HepG2 (cell line): Measurements from ENCODE around the gene METTL27. TPM values are rescaled to one million over a fixed set of nuclear protein-coding genes. Genes with fewer than 3 reads are reported as not detected.

Experiments used
- ATAC-seq: fragments of 200-7000 bp; cut with Tn5 transposase; 3 replicates; pipeline ENCODE4 v1.9.1; 2020; ENCODE audit warnings: mild to moderate bottlenecking, moderate library complexity
- BruUV-seq: library from RNA; stranded (reverse); fragments of 400-500 nt; replicated peaks from 2 replicates; lab custom pipeline; 2021; lab: Mats Ljungman, UMichigan
- CTCF ChIA-PET: fragments of 300-600 bp; formaldehyde crosslinking; extraction: SDS; loops from one replicate; lab custom pipeline; 2021; ENCODE audit warnings: low total read pairs, inconsistent platforms, low intra/inter-chr PET ratio; lab: Yijun Ruan, JAX
- POLR2A ChIA-PET: fragments of 350-600 bp; sonication (Branson Sonifier 250); formaldehyde crosslinking; loops from one replicate; lab custom pipeline; 2020; ENCODE audit warnings: antibody characterized with exemption, inconsistent platforms; lab: Yijun Ruan, JAX
- DNase-seq: peaks from one replicate; pipeline ENCODE4 v3.0.0-alpha.2; 2015; ENCODE audit warnings: low spot score
- FAIRE-seq: peaks from 3 replicates; lab custom pipeline; 2011; peaks lifted over from hg19 to GRCh38; lab: Jason Lieb, UNC
- H2AFZ ChIP-seq: one replicate; pipeline ENCODE4 v1.6.1; 2011; ENCODE audit warnings: low read length, inconsistent platforms
- H3K27ac ChIP-seq: fragments of 300-600 bp; 3 replicates; pipeline ENCODE4 v1.8.0; 2011; ENCODE audit warnings: mixed run types, mild to moderate bottlenecking, mixed read lengths, low read length, inconsistent platforms; ENCODE audit not compliant: insufficient read depth; ENCODE audit errors: extremely low read length
- H3K27me3 ChIP-seq, 2 experiments: fragments of 200-600 bp in 1 of 2; 2 replicates in 1 of 2; 3 replicates in 1 of 2; pipeline versions ENCODE4 v1.6.0 to v1.8.0; 2011; ENCODE audit warnings: low read length in 2 of 2, mild to moderate bottlenecking in 2 of 2, moderate library complexity in 2 of 2, inconsistent platforms in 1 of 2; ENCODE audit not compliant: insufficient read depth in 2 of 2, control insufficient read depth in 1 of 2
- H3K36me3 ChIP-seq, 2 experiments: fragments of 200-600 bp in 1 of 2; replicated peaks in 1 of 2; 2 replicates in 1 of 2; 3 replicates in 1 of 2; pipeline versions ENCODE4 v1.5.1 to v1.8.0; 2011; ENCODE audit warnings: low read length in 2 of 2, inconsistent platforms in 1 of 2; ENCODE audit not compliant: insufficient read depth in 2 of 2, control insufficient read depth in 1 of 2
- H3K4me1 ChIP-seq: 2 replicates; pipeline ENCODE4 v1.5.1; 2012; ENCODE audit warnings: low read length, inconsistent platforms; ENCODE audit not compliant: insufficient read depth
- H3K4me2 ChIP-seq: 2 replicates; pipeline ENCODE4 v1.6.0; 2011; ENCODE audit warnings: low read depth, low read length, inconsistent platforms
- H3K4me3 ChIP-seq, 3 experiments: fragments of 200-600 bp in 1 of 3; sonication (generic), shearing (Covaris generic) in 1 of 3; replicated peaks in 1 of 3; 2 replicates each; pipeline ENCODE4 v1.5.1; 2011 to 2016; ENCODE audit warnings: low read length in 3 of 3, inconsistent platforms in 2 of 3, low read depth in 2 of 3, mild to moderate bottlenecking in 2 of 3, control low read depth in 1 of 3, mixed read lengths in 1 of 3; ENCODE audit not compliant: insufficient read depth in 1 of 3
- H3K79me2 ChIP-seq: one replicate; pipeline ENCODE4 v1.6.1; 2011; ENCODE audit warnings: low read length, inconsistent platforms; ENCODE audit not compliant: insufficient read depth
- H3K9ac ChIP-seq: 2 replicates; pipeline ENCODE4 v1.6.0; 2011; ENCODE audit warnings: mild to moderate bottlenecking, low read depth, low read length, inconsistent platforms; ENCODE audit not compliant: insufficient read depth
- H3K9me3 ChIP-seq: 2 replicates; pipeline ENCODE4 v1.5.1; 2012; ENCODE audit warnings: mild to moderate bottlenecking, low read length
- H4K20me1 ChIP-seq: 2 replicates; pipeline ENCODE4 v1.6.0; 2011; ENCODE audit warnings: inconsistent platforms, mild to moderate bottlenecking, low read length, moderate library complexity; ENCODE audit not compliant: insufficient read depth
- ADNP ChIP-seq: sonication (generic); formaldehyde crosslinking; IDR thresholded peaks from 2 replicates; pipeline ENCODE4 v1.4.0; 2020; ENCODE audit warnings: missing genetic modification reagents
- ASH2L ChIP-seq: fragments of 300-600, 200-600 bp; sonication (generic); IDR thresholded peaks from 2 replicates; pipeline ENCODE4 v1.7.0; 2017; ENCODE audit warnings: low read depth, mild to moderate bottlenecking, moderate library complexity, mixed read lengths, low read length; ENCODE audit not compliant: insufficient read length
- ATF1 ChIP-seq: IDR thresholded peaks from 2 replicates; pipeline ENCODE4 v1.6.1; 2016; ENCODE audit warnings: mild to moderate bottlenecking, control low read depth
- KAT7 ChIP-seq: IDR thresholded peaks from 2 replicates; pipeline ENCODE4 v1.6.1; 2018; ENCODE audit warnings: borderline replicate concordance, missing compliant biosample characterization
- MAFF ChIP-seq: IDR thresholded peaks from 2 replicates; pipeline ENCODE4 v1.6.1; 2011; ENCODE audit warnings: low read depth, low read length, improper control_type of control experiment
- MAFK ChIP-seq, 2 experiments: IDR thresholded peaks in 1 of 2; conservative IDR thresholded peaks in 1 of 2; 2 replicates each; pipeline ENCODE4 v1.6.1; 2011; ENCODE audit warnings: improper control_type of control experiment in 2 of 2, low read length in 2 of 2
- MED13 ChIP-seq: sonication (generic); formaldehyde crosslinking; IDR thresholded peaks from 2 replicates; pipeline ENCODE4 v1.5.0; 2020; ENCODE audit warnings: missing genetic modification reagents
- MEIS2 ChIP-seq: sonication (generic); formaldehyde crosslinking; IDR thresholded peaks from 2 replicates; pipeline ENCODE4 v1.9.0; 2021; ENCODE audit warnings: mild to moderate bottlenecking, missing genetic modification reagents
- SMARCC2 ChIP-seq: fragments of 450-650 bp; IDR thresholded peaks from 2 replicates; pipeline ENCODE4 v1.6.1; 2017; ENCODE audit warnings: antibody characterized with exemption, mild to moderate bottlenecking
- ZKSCAN5 ChIP-seq: sonication (generic); formaldehyde crosslinking; IDR thresholded peaks from 2 replicates; pipeline ENCODE4 v1.5.1; 2020; ENCODE audit warnings: mild to moderate bottlenecking, missing genetic modification reagents
- ZNF598 ChIP-seq: sonication (generic); formaldehyde crosslinking; IDR thresholded peaks from 2 replicates; pipeline ENCODE4 v1.5.1; 2020; ENCODE audit warnings: mild to moderate bottlenecking, missing genetic modification reagents, borderline replicate concordance
- ZNF644 ChIP-seq: IDR thresholded peaks from 2 replicates; pipeline ENCODE4 v1.6.1; 2016; ENCODE audit warnings: low read depth
- ZNF775 ChIP-seq: sonication (generic); formaldehyde crosslinking; IDR thresholded peaks from 2 replicates; pipeline ENCODE4 v1.4.0; 2020; ENCODE audit warnings: missing genetic modification reagents, mild to moderate bottlenecking, moderate library complexity, borderline replicate concordance
- WGBS: methylation state at CpG from one replicate; pipeline ENCODE4 v1.1.6; 2017; ENCODE audit warnings: low lambda C conversion rate; 5-methylcytosine and 5-hydroxymethylcytosine counted together
- in situ Hi-C: cut with HindIII; loops from 2 replicates; pipeline ENCODE4 v1.10.0; 2017; ENCODE audit warnings: low pct_unique_long_range_greater_than_20kb; ENCODE audit not compliant: extremely low pct_ligation_motif_present
- intact Hi-C: fragments of 100-400 bp; cut with micrococcal nuclease; formaldehyde crosslinking; loops from one replicate; pipeline ENCODE4 v1.10.0; 2022; ENCODE audit not compliant: unreplicated experiment
- polyA plus RNA-seq, 8 experiments: library from polyadenylated mRNA; depleted of rRNA in 3 of 8; stranded (reverse) in 7 of 8; unstranded in 1 of 8; fragments of >200 nt; fragmentation: Illumina TruSeq in 4 of 8; extraction: Trizol in 4 of 8; gene quantifications; 2 replicates each; pipeline versions ENCODE4 v1.2.1 to v1.2.3, GENCODE V29; 2011 to 2016; ENCODE audit warnings: low read depth in 4 of 8, missing spikeins in 1 of 8, mixed read lengths in 1 of 8; ENCODE audit not compliant: insufficient read depth in 1 of 8
- total RNA-seq, 5 experiments: library from RNA; depleted of rRNA; stranded (reverse); fragments of >200 nt; fragmentation: Illumina TruSeq; extraction: Trizol; gene quantifications; 2 replicates each; pipeline ENCODE4 v1.2.3, GENCODE V29; 2016; ENCODE audit warnings: low read depth in 1 of 5
- TF ChIP-seq, protein P1 (sequence below): sonication (generic); formaldehyde crosslinking; IDR thresholded peaks from 2 replicates; pipeline ENCODE4 v1.4.0; 2020; ENCODE audit warnings: mild to moderate bottlenecking, missing genetic modification reagents
- TF ChIP-seq, protein P2 (sequence below): sonication (generic); formaldehyde crosslinking; IDR thresholded peaks from 2 replicates; pipeline ENCODE4 v1.4.0; 2020; ENCODE audit warnings: mild to moderate bottlenecking, low read depth, missing genetic modification reagents
- TF ChIP-seq, protein P3 (sequence below): sonication (generic); formaldehyde crosslinking; IDR thresholded peaks from 2 replicates; pipeline ENCODE4 v1.8.0; 2022; ENCODE audit warnings: mild to moderate bottlenecking, missing genetic modification reagents, moderate library complexity

METTL27 gene
- total and polyA plus RNA-seq, 2 of the 13 experiments (the other 11 are each of a cell fraction or from before 2014, with no cell fraction given): 2.0 to 3.0 TPM

DNA sequence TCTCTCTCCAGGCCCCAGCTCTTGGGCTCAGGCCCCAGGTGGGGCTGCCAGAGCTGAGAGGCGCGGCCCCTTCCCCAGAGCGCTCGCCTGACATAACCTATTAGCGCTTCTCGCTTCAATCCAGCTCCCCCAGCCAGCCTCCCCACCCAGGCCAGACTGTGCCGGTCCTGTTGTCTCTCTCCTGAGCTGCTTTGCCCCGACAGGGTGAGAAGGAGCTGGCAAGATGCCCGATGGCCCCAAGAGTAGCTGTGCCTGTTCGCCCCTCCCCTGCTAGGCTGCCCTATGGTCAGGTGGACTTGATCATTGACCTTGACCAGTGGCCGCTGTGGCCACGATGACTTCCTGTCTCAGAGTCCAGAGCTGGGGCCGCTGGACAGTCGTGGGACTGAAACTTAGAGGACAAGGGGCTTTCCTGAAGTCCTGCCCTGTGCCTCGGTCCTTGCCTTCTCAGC lies 27.8 kb upstream of the METTL27 start (continued):
- TF ChIP-seq ZNF775: no peak

DNA sequence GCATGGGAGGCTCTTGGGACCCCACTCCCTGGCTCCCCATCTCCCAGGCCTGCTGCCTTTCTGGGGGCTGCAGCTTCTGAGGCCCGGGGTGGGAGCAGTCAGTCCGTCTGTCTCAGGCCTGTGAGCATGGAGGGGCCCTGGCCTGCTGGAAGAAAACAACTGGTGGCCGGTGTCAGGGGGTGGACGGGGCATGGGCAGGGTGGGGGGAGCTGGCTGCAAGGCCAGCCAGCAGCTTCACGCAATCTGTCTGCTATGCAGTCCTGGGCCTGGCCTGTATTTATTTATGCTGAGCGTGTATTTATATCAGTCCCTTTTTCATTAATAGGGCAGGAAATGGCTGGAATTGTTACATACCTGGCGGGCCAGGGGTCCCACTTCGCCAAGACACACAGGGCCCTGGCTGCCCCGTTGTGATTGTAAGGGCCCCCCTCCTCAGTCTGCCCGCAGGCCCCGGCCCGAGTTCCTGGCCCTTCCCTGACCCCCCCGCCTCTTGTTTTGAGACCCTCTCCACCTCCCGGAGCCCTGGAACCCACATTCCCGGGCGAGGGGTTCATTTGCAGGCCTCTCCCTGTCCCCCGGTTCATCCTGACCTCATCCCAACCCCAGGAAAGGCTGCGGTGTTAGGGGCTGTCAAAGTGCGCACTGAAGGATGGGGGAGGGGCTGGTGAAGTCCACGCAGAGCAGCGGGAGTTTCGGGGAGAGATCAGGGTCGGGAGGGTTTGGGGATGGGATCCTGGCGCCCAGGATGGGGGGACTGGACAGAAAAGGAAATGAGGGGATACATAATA lies 26.9 kb upstream of the METTL27 start:
- no peaks in the 10 kb centered on the region for H3K9me3 ChIP-seq
- no peak for TF ChIP-seq ADNP (CRISPR knock-in tag)
- no peak for TF ChIP-seq ZNF598 (CRISPR knock-in tag)
- no peak for TF ChIP-seq ZNF644 (CRISPR knock-in tag)
- TF ChIP-seq ASH2L: no peak
- TF ChIP-seq, protein P1, sequence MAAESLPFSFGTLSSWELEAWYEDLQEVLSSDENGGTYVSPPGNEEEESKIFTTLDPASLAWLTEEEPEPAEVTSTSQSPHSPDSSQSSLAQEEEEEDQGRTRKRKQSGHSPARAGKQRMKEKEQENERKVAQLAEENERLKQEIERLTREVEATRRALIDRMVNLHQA (CRISPR knock-in tag): no peak
- no peak for TF ChIP-seq MEIS2
- no peak for TF ChIP-seq MED13 (CRISPR knock-in tag)
- TF ChIP-seq KAT7: no peak
- no peak for TF ChIP-seq ZKSCAN5
- TF ChIP-seq ATF1 (CRISPR knock-in tag): no peak
- TF ChIP-seq MAFK (conservative IDR thresholded peaks at IDR 0.05 in 1 of 2, IDR thresholded peaks at IDR 0.05 in 1 of 2; ENCODE audit: low read length in 2 of 2): peak; percentile 47 to 65
- TF ChIP-seq, protein P2, sequence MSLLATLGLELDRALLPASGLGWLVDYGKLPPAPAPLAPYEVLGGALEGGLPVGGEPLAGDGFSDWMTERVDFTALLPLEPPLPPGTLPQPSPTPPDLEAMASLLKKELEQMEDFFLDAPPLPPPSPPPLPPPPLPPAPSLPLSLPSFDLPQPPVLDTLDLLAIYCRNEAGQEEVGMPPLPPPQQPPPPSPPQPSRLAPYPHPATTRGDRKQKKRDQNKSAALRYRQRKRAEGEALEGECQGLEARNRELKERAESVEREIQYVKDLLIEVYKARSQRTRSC (CRISPR knock-in tag): no peak
- TF ChIP-seq SMARCC2: no peak
- TF ChIP-seq MAFF: peak; percentile 46; the same call in 1 of the 2 replicates
- TF ChIP-seq, protein P3, sequence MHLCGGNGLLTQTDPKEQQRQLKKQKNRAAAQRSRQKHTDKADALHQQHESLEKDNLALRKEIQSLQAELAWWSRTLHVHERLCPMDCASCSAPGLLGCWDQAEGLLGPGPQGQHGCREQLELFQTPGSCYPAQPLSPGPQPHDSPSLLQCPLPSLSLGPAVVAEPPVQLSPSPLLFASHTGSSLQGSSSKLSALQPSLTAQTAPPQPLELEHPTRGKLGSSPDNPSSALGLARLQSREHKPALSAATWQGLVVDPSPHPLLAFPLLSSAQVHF: no peak
- no peak overlapping the region for H2AFZ ChIP-seq
- H3K36me3 ChIP-seq: no peaks in the 10 kb centered on the region
- in situ Hi-C loops: no loop called here
- DNase-seq: no peak
- ATAC-seq: no peak
- ChIA-PET CTCF (no interaction called here), POLR2A (interaction anchor here (1.2 to 2.5 kb wide), 7 partner anchors 11 to 304 kb away, joined by 3 to 25 read pairs (median 5); partner anchors contain the start of gene METTL27)
- H3K4me3 ChIP-seq: no peak overlapping the region
- no peak overlapping the region for H3K9ac ChIP-seq
- WGBS: 48% methylated on average over 15 of the region's 24 CpGs
- no peaks in the 10 kb centered on the region for H4K20me1 ChIP-seq
- no peak overlapping the region for H3K27ac ChIP-seq
- FAIRE-seq: no peak
- H3K4me2 ChIP-seq: no peak overlapping the region; the same call in 1 of the 2 replicates
- H3K79me2 ChIP-seq: no peaks in the 10 kb centered on the region
- intact Hi-C loops: no loop called here
- peaks cover 3% of the 10 kb centered on the region in 2 experiments; a peak in 2 of 5 replicates for H3K27me3 ChIP-seq
- BruUV-seq: no TSS peak
- peaks cover 49% of the 10 kb centered on the region for H3K4me1 ChIP-seq
